SK-N-SH treated with all-trans-retinoic acid at 6 μM for 48 hours (cell line): Measurements from ENCODE around the gene IGF2BP1.

Source experiments
- ATAC-seq: fragments of 200-7000 bp; cut with Tn5 transposase; 3 replicates; pipeline ENCODE4 v1.9.1; 2020; ENCODE audit warnings: mild to moderate bottlenecking, moderate library complexity
- ARNTL ChIP-seq: fragments of 450-650 bp; formaldehyde crosslinking; IDR thresholded peaks from 2 replicates; pipeline ENCODE4 v1.5.0; 2020; ENCODE audit warnings: low read depth, mild to moderate bottlenecking, moderate library complexity, borderline replicate concordance
- BACH2 ChIP-seq: fragments of 250-450 bp; sonication (Bioruptor Pico); IDR thresholded peaks from 2 replicates; pipeline ENCODE4 v1.9.0; 2021; ENCODE audit warnings: mild to moderate bottlenecking, borderline replicate concordance
- GLIS3 ChIP-seq: fragments of 250-450 bp; sonication (Bioruptor Pico); IDR thresholded peaks from 2 replicates; pipeline ENCODE4 v1.5.0; 2020; ENCODE audit warnings: mild to moderate bottlenecking, moderate library complexity
- ISL1 ChIP-seq: fragments of 250-450 bp; sonication (Bioruptor Pico); IDR thresholded peaks from 2 replicates; pipeline ENCODE4 v2.1.2; 2022; ENCODE audit warnings: mild to moderate bottlenecking, moderate library complexity
- OSR1 ChIP-seq: fragments of 250-450 bp; sonication (Bioruptor Pico); IDR thresholded peaks from 2 replicates; pipeline ENCODE4 v1.8.0; 2022; ENCODE audit warnings: moderate library complexity, mild to moderate bottlenecking, inconsistent platforms
- RARB ChIP-seq: fragments of 250-450 bp; sonication (Bioruptor Pico); IDR thresholded peaks from 2 replicates; pipeline ENCODE4 v1.8.0; 2021; ENCODE audit warnings: mild to moderate bottlenecking, moderate library complexity
- SNAI2 ChIP-seq: fragments of 250-450 bp; sonication (Bioruptor Pico); IDR thresholded peaks from 2 replicates; pipeline ENCODE4 v1.5.0; 2020; ENCODE audit warnings: mild to moderate bottlenecking, moderate library complexity
- TCF4 ChIP-seq: fragments of 250-450 bp; sonication (Bioruptor Pico); IDR thresholded peaks from 2 replicates; pipeline ENCODE4 v1.8.0; 2021; ENCODE audit warnings: mild to moderate bottlenecking, moderate library complexity, borderline replicate concordance
- TOX ChIP-seq: fragments of 250-450 bp; sonication (Bioruptor Pico); IDR thresholded peaks from 2 replicates; pipeline ENCODE4 v1.8.0; 2021; ENCODE audit warnings: mild to moderate bottlenecking, moderate library complexity, borderline replicate concordance
- ZC3H10 ChIP-seq: fragments of 250-450 bp; sonication (Bioruptor Pico); IDR thresholded peaks from 2 replicates; pipeline ENCODE4 v1.5.1; 2021; ENCODE audit warnings: mild to moderate bottlenecking, moderate library complexity
- ZFP3 ChIP-seq: fragments of 250-450 bp; sonication (Bioruptor Pico); IDR thresholded peaks from 2 replicates; pipeline ENCODE4 v1.5.0; 2020; ENCODE audit warnings: mild to moderate bottlenecking, moderate library complexity
- ZFP30 ChIP-seq: fragments of 450-650 bp; formaldehyde crosslinking; IDR thresholded peaks from 2 replicates; pipeline ENCODE4 v1.5.0; 2022; ENCODE audit warnings: mild to moderate bottlenecking, moderate library complexity
- ZNF565 ChIP-seq: fragments of 450-650 bp; formaldehyde crosslinking; conservative IDR thresholded peaks from 2 replicates; pipeline ENCODE4 v1.5.0; 2020; ENCODE audit warnings: low read depth, mild to moderate bottlenecking, moderate library complexity
- ZNF70 ChIP-seq: fragments of 450-650 bp; formaldehyde crosslinking; IDR thresholded peaks from 2 replicates; pipeline ENCODE4 v1.5.0; 2020; ENCODE audit warnings: mild to moderate bottlenecking, moderate library complexity
- TF ChIP-seq, protein P1 (sequence below): fragments of 250-450 bp; sonication (Bioruptor Pico); IDR thresholded peaks from 2 replicates; pipeline ENCODE4 v1.8.0; 2021; ENCODE audit warnings: low read depth, mild to moderate bottlenecking, moderate library complexity, borderline replicate concordance
- TF ChIP-seq, protein P2 (sequence below): fragments of 250-450 bp; sonication (Bioruptor Pico); IDR thresholded peaks from 2 replicates; pipeline ENCODE4 v1.8.0; 2020; ENCODE audit warnings: mild to moderate bottlenecking, moderate library complexity, borderline replicate concordance
- TF ChIP-seq, protein P3 (sequence below): fragments of 250-450 bp; sonication (Bioruptor Pico); IDR thresholded peaks from 2 replicates; pipeline ENCODE4 v1.5.0; 2020; ENCODE audit warnings: mild to moderate bottlenecking, moderate library complexity

IGF2BP1 gene

DNA sequence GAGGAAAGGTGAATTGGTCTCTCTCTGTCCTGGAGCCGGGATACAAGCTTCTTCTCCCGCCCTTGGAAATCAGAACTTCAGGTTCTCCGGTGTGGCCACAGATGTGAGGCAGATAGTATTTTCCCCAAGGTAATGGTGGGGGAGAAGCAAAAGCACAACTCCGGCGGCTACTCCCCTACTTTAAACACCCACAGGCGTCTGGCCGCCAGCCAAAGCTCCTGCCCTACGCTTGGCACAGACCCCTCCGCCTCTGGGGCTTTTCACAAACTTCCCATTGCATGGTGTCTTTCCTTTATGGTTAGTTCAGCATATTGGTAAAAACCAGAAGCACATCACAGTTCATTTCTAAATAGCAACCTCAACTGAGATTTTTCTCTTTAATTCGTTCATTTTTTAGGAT lies 95.9 kb downstream of the IGF2BP1 start:
- TF ChIP-seq ZNF565 (CRISPR knock-in tag) (no peak), ZFP3 (CRISPR knock-in tag) (no peak)
- TF ChIP-seq, all 23 proteins: peak for 0
- ATAC-seq, result no peak

DNA sequence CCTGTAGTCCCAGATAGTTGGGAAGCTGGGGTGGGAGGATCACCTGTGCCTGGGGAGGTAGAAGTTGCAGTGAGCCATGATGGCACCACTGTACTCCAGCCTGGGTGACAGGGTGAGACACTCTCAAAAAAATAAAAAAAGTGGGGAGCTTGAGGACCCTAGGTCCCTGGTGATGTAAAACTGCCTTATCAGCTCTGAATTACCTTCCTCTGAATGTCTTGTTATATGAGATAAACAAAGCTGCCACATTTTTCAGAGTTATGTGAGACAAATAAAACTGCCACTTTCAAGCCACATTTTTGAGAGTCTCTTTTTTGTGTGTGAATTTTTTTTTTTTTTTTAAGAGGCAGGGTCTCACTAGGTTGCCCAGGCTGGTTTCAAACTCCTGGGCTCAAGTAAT lies 103.4 kb downstream of the IGF2BP1 start:
- no peak for ATAC-seq
- TF ChIP-seq SNAI2 (CRISPR knock-in tag) (no peak), TOX (no peak), ISL1 (CRISPR knock-in tag) (no peak), ARNTL (CRISPR knock-in tag) (no peak), BACH2 (CRISPR knock-in tag) (no peak), ZNF70 (CRISPR knock-in tag) (no peak), RARB (CRISPR knock-in tag) (no peak), ZFP30 (no peak), ZNF565 (CRISPR knock-in tag) (no peak)
- TF ChIP-seq, protein P1, sequence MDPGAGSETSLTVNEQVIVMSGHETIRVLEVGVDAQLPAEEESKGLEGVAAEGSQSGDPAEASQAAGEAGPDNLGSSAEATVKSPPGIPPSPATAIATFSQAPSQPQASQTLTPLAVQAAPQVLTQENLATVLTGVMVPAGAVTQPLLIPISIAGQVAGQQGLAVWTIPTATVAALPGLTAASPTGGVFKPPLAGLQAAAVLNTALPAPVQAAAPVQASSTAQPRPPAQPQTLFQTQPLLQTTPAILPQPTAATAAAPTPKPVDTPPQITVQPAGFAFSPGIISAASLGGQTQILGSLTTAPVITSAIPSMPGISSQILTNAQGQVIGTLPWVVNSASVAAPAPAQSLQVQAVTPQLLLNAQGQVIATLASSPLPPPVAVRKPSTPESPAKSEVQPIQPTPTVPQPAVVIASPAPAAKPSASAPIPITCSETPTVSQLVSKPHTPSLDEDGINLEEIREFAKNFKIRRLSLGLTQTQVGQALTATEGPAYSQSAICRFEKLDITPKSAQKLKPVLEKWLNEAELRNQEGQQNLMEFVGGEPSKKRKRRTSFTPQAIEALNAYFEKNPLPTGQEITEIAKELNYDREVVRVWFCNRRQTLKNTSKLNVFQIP (CRISPR knock-in tag), result no peak
- TF ChIP-seq, protein P2, sequence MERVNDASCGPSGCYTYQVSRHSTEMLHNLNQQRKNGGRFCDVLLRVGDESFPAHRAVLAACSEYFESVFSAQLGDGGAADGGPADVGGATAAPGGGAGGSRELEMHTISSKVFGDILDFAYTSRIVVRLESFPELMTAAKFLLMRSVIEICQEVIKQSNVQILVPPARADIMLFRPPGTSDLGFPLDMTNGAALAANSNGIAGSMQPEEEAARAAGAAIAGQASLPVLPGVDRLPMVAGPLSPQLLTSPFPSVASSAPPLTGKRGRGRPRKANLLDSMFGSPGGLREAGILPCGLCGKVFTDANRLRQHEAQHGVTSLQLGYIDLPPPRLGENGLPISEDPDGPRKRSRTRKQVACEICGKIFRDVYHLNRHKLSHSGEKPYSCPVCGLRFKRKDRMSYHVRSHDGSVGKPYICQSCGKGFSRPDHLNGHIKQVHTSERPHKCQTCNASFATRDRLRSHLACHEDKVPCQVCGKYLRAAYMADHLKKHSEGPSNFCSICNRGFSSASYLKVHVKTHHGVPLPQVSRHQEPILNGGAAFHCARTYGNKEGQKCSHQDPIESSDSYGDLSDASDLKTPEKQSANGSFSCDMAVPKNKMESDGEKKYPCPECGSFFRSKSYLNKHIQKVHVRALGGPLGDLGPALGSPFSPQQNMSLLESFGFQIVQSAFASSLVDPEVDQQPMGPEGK (CRISPR knock-in tag), result no peak

DNA sequence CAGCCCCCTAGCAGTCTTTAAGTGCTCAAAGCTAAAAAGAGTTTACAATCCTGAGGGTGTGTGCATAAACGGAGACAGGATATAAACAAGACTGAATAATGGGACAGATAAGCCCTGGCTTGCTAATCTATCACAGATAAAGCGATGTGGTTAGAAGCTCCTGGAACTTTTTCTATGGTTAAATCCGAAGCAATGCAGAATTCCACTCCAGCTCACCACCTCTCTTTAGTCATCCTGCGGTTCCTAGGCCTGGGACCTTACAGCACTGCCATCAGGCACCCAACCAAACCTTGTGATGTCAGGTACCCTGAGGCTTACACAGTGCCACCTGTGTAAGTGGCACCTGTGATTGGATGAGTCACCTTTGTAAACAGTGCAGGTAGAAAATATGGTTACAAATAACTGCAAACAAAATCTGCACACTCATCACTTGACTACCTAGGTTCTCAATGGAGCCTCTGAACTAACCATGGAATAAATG lies 103.9 kb downstream of the IGF2BP1 start:
- TF ChIP-seq RARB (CRISPR knock-in tag) (no peak), ISL1 (CRISPR knock-in tag) (no peak), TOX (no peak), GLIS3 (CRISPR knock-in tag) (no peak), ZNF565 (CRISPR knock-in tag) (no peak), BACH2 (CRISPR knock-in tag) (no peak), OSR1 (no peak), ZNF70 (CRISPR knock-in tag) (no peak), ZC3H10 (no peak), TCF4 (CRISPR knock-in tag) (no peak)
- TF ChIP-seq, protein P3, sequence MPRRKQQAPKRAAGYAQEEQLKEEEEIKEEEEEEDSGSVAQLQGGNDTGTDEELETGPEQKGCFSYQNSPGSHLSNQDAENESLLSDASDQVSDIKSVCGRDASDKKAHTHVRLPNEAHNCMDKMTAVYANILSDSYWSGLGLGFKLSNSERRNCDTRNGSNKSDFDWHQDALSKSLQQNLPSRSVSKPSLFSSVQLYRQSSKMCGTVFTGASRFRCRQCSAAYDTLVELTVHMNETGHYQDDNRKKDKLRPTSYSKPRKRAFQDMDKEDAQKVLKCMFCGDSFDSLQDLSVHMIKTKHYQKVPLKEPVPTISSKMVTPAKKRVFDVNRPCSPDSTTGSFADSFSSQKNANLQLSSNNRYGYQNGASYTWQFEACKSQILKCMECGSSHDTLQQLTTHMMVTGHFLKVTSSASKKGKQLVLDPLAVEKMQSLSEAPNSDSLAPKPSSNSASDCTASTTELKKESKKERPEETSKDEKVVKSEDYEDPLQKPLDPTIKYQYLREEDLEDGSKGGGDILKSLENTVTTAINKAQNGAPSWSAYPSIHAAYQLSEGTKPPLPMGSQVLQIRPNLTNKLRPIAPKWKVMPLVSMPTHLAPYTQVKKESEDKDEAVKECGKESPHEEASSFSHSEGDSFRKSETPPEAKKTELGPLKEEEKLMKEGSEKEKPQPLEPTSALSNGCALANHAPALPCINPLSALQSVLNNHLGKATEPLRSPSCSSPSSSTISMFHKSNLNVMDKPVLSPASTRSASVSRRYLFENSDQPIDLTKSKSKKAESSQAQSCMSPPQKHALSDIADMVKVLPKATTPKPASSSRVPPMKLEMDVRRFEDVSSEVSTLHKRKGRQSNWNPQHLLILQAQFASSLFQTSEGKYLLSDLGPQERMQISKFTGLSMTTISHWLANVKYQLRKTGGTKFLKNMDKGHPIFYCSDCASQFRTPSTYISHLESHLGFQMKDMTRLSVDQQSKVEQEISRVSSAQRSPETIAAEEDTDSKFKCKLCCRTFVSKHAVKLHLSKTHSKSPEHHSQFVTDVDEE (CRISPR knock-in tag), result no peak
- TF ChIP-seq, protein P1 (CRISPR knock-in tag), result no peak
- TF ChIP-seq, protein P2 (CRISPR knock-in tag), result no peak
- TF ChIP-seq, all 23 proteins: peak for 0
- no peak for ATAC-seq

DNA sequence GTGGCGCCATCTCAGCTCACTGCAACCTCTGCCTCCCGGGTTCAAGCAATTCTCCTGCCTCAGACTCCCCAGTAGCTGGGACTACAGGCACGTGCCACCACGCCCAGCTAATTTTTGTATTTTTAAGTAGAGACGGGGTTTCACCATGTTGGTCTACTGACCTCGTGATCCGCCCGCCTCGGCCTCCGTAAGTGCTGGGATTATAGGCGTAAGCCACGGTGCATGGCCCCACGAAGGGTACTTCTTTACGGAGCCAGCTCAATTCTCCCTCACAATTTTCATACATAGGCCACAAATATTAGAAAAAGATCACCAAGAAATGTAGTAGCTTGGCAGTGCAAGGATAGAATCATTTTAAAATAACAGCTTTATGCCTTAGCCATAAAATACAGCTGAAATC lies 106.2 kb downstream of the IGF2BP1 start:
- peak; percentile 46 for ATAC-seq
